MCF 10A (cell line): ENCODE measurements around the gene LSM14B. TPM values are rescaled to one million over a fixed set of nuclear protein-coding genes. Genes with fewer than 3 reads are reported as not detected.

Experiments used
- BruUV-seq: library from RNA; stranded (reverse); fragments of 400-500 nt; replicated peaks from 2 replicates; lab custom pipeline; 2021; lab: Mats Ljungman, UMichigan
- CTCF ChIA-PET: fragments of 300-600 bp; sonication (Branson Sonifier 250); formaldehyde crosslinking; extraction: SDS; loops from one replicate; lab custom pipeline; 2021; ENCODE audit warnings: antibody characterized with exemption, inconsistent platforms; lab: Yijun Ruan, JAX
- POLR2A ChIA-PET: fragments of 300-600, 350-650 bp; sonication (Branson Sonifier 250); formaldehyde crosslinking; extraction: SDS; loops from one replicate; lab custom pipeline; 2020; ENCODE audit warnings: antibody characterized with exemption, inconsistent platforms; lab: Yijun Ruan, JAX
- DNase-seq: peaks from one replicate; pipeline ENCODE4 v3.0.0-alpha.2; 2018; ENCODE audit not compliant: unreplicated experiment
- H3K27ac Mint-ChIP-seq: one replicate; pipeline ENCODE4 v1.8.0; 2022; ENCODE audit warnings: mild to moderate bottlenecking, low read depth, mixed read lengths; ENCODE audit not compliant: unreplicated experiment
- H3K27me3 Mint-ChIP-seq: one replicate; pipeline ENCODE4 v1.8.0; 2022; ENCODE audit warnings: mixed read lengths; ENCODE audit not compliant: insufficient read depth, unreplicated experiment
- H3K36me3 Mint-ChIP-seq: one replicate; pipeline ENCODE4 v1.8.0; 2022; ENCODE audit warnings: mild to moderate bottlenecking, moderate library complexity, mixed read lengths; ENCODE audit not compliant: insufficient read depth, unreplicated experiment
- H3K4me1 Mint-ChIP-seq: one replicate; pipeline ENCODE4 v1.8.0; 2022; ENCODE audit warnings: mixed read lengths; ENCODE audit not compliant: insufficient read depth, unreplicated experiment
- H3K4me3 Mint-ChIP-seq: one replicate; pipeline ENCODE4 v1.8.0; 2022; ENCODE audit warnings: mild to moderate bottlenecking, moderate library complexity, mixed read lengths; ENCODE audit not compliant: unreplicated experiment
- H3K9me3 Mint-ChIP-seq: one replicate; pipeline ENCODE4 v1.8.0; 2022; ENCODE audit warnings: mixed read lengths; ENCODE audit not compliant: unreplicated experiment
- CTCF ChIP-seq: fragments of 200-600 bp; IDR thresholded peaks from one replicate; pipeline ENCODE4 v1.8.0; 2022; ENCODE audit warnings: antibody characterized with exemption, mild to moderate bottlenecking; ENCODE audit not compliant: unreplicated experiment
- intact Hi-C: fragments of 100-400 bp; cut with micrococcal nuclease; formaldehyde crosslinking; loops from 2 replicates; pipeline ENCODE4 v1.14.1; 2022
- total RNA-seq: library from RNA; stranded (reverse); gene quantifications from 2 replicates; pipeline ENCODE4 v1.2.3, GENCODE V29; 2022

Gene LSM14B
- total RNA-seq, 1 experiment from 2014 or later: 35.1 TPM

GRCh38 chr20:62103508-62104233 lies 18.6 kb upstream of the LSM14B start:
- POLR2A ChIA-PET: interaction anchor here (1.3 kb wide), 1 partner anchor 18 kb away, joined by 4 read pairs; the partner anchor contains the start of gene LSM14B
- H3K36me3 Mint-ChIP-seq: no peaks in the 10 kb centered on the region
- no peaks in the 10 kb centered on the region for H3K27me3 Mint-ChIP-seq
- CTCF ChIA-PET: interaction anchor here (1.0 to 1.2 kb wide), 2 partner anchors 10 to 14 kb away, joined by 3 read pairs; no protein-coding TSS in a partner anchor
- intact Hi-C loops: no loop called here
- H3K4me3 Mint-ChIP-seq: no peak overlapping the region
- no peaks in the 10 kb centered on the region for H3K4me1 Mint-ChIP-seq
- H3K27ac Mint-ChIP-seq: no peak overlapping the region
- no peak for TF ChIP-seq CTCF
- no TSS peak for BruUV-seq
- H3K9me3 Mint-ChIP-seq: peaks cover 43% of the 10 kb centered on the region
- no peak for DNase-seq

- ChIA-PET CTCF (interaction anchor here (1.2 kb wide), 1 partner anchor 11 kb away, joined by 3 read pairs; no protein-coding TSS in a partner anchor), POLR2A (no interaction called here)
- H3K36me3 Mint-ChIP-seq: no peaks in the 10 kb centered on the region
- H3K27ac Mint-ChIP-seq: no peak overlapping the region
- intact Hi-C loops: no loop called here
- no peaks in the 10 kb centered on the region for H3K4me1 Mint-ChIP-seq
- no peaks in the 10 kb centered on the region for H3K27me3 Mint-ChIP-seq
- no peak for DNase-seq
- peaks cover 49% of the 10 kb centered on the region for H3K9me3 Mint-ChIP-seq
- TF ChIP-seq CTCF: no peak
- no TSS peak for BruUV-seq
- H3K4me3 Mint-ChIP-seq: no peak overlapping the region
Measured at GRCh38 chr20:62104234-62104789, 18.0 kb upstream of the LSM14B start.

- no peaks in the 10 kb centered on the region for H3K27me3 Mint-ChIP-seq
- no peak for DNase-seq
- H3K9me3 Mint-ChIP-seq: peaks cover 50% of the 10 kb centered on the region
- no peak for TF ChIP-seq CTCF
- ChIA-PET POLR2A (no interaction called here), CTCF (no interaction called here)
- no peaks in the 10 kb centered on the region for H3K4me1 Mint-ChIP-seq
- no TSS peak for BruUV-seq
- intact Hi-C loops: no loop called here
- H3K4me3 Mint-ChIP-seq: no peak overlapping the region
- no peak overlapping the region for H3K27ac Mint-ChIP-seq
- H3K36me3 Mint-ChIP-seq: no peaks in the 10 kb centered on the region
Measured at GRCh38 chr20:62104791-62105345, 17.4 kb upstream of the LSM14B start.

GRCh38 chr20:62105592-62105991 lies 16.7 kb upstream of the LSM14B start:
- intact Hi-C loops: no loop called here
- H3K9me3 Mint-ChIP-seq: peaks cover 52% of the 10 kb centered on the region
- H3K27ac Mint-ChIP-seq: no peak overlapping the region
- no peak for DNase-seq
- H3K4me3 Mint-ChIP-seq: no peak overlapping the region
- no peaks in the 10 kb centered on the region for H3K36me3 Mint-ChIP-seq
- BruUV-seq: no TSS peak
- H3K4me1 Mint-ChIP-seq: no peaks in the 10 kb centered on the region
- POLR2A ChIA-PET: no interaction called here
- no peaks in the 10 kb centered on the region for H3K27me3 Mint-ChIP-seq
- TF ChIP-seq CTCF: no peak
- CTCF ChIA-PET: interaction anchor here (0.9 kb wide), 1 partner anchor 95 kb away, joined by 3 read pairs; no protein-coding TSS in a partner anchor
